ENCODE results near the gene BTRC.

Gene BTRC

GRCh38 chr10:101595591-101596433 is 241.8 kb downstream of the BTRC start:
- DNase-seq, result no peak

GRCh38 chr10:101597091-101597900 is 243.3 kb downstream of the BTRC start:
- no peak for DNase-seq

GRCh38 chr10:101601541-101601940 is 247.6 kb downstream of the BTRC start:
- no peak for DNase-seq

GRCh38 chr10:101602761-101603398 is 248.9 kb downstream of the BTRC start:
- DNase-seq, result peak; percentile 68

Data from activated naive CD4-positive, alpha-beta T cell treated with Interleukin-2 at 50 U/mL for 16 hours (primary cell).